GM21515 (cell line): ENCODE data around the gene SEMA4A.
"Not testable (repeated sequence)": the region's sequence is repeated elsewhere in the genome, so short reads cannot be mapped to it uniquely, and the experiment has no call there.

ENCODE experiments used
- ATAC-seq: cut with Tn5 transposase; IDR thresholded peaks from one replicate; pipeline ENCODE4 v1.9.1; 2021; ENCODE audit not compliant: unreplicated experiment

The SEMA4A gene

GRCh38 chr1:156118177-156118868, 35.1 kb upstream of the SEMA4A start:
- ATAC-seq: no peak

GRCh38 chr1:156119503-156120209, 33.7 kb upstream of the SEMA4A start:
- ATAC-seq: no peak

DNA sequence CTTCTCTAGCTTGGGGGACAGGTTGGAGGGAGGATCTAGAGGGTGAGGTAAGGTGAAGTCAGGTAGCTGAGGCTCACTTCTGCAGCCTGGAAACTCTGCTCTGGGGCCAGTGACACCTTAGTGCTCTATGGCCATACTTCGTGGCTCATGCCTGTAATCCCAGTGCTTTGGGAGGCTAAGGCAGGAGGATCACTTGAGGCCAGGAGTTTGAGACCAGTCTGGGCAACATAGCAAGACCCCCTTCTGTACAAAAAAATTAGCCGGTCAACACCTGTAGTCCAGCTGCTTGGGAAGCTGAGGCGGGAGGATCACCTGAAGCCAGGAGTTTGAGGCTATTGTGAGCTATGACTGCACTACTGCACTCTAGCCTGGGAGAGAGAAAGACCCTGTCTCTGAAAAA, 33.1 kb upstream of the SEMA4A start:
- ATAC-seq: no peak

GRCh38 chr1:156121005-156121404, 32.4 kb upstream of the SEMA4A start:
- not testable (repeated sequence) for ATAC-seq

DNA sequence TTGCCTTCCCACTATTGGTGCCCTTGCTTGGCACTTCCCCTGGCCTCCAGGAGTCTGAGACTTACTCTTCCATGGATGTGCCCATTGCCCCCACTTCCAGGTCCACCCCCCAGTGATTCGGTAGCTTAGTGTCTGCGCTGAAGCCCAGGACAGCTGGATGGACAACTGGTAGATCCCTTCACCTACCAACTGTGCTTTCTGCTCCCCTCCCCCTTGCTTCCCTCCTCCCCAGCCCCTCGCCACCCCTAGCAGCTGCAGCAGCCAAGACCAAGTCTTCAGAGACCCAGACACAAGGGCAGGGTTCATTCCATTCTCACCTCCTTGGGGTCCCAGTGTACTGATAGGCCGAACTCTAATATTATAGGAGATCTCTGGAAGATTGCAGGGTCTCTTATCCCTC, 31.9 kb upstream of the SEMA4A start:
- no peak for ATAC-seq

DNA sequence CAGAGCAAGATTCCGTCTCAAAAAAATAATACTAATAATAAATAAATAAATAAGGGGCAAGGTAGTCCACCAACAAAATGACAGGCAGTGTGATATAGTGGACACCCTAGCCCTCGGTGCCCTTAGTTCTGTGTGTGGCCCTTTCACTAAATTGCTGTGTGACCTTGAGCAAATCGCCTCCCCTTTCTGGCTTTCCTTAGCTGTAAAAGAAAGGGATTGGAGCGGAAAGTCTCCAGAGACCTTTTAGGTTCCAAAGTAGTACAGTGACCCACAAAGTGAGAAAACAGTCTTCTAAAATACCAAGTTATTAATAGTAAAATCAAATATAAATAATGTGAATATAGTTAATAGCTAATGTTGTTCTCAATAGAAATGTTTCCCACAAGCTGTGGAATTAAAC, 31.3 kb upstream of the SEMA4A start:
- no peak for ATAC-seq

GRCh38 chr1:156122519-156123355, 30.6 kb upstream of the SEMA4A start:
- ATAC-seq: no peak

DNA sequence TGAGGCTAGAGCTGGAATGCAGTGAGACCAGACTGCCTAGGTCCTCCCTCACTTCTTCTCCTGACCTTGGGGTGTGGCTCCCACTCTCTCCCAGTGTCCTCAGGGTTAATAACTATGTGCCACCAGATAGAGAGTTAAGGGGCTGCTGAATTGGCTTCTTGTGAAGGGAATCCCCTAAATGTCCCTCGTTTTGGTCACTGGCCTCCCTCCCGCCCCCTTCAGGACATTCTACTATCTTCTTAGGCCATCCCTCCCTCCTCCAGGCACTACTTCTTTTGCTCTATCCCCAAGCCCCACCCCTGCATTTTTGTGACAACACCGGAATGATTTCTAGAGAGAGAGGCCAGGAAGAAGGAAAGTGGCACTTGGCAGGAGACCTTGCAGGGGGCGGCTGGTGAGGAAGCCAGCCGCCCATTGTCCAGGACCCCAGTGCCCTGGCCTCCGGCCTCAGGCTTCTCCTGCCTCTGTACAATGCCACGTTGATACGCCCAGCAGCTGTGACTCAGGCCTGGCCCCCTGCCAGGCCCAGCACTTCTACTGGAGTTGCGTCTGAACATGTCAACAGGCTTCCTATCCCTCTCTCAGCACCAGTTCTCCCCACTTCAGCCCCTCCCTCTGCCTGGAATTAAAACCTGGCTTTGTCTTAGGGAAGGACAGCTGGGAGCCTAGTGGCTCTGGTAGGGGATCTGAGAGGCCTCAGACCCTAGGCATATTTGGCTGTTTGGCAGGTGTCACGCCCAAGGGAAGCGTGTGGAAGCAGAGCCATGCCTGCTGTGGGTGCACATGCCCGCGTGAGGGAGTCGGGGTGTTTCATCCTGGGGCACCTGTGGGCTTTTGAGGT, 29.8 kb upstream of the SEMA4A start:
- ATAC-seq: no peak

- no peak for ATAC-seq
Measured at GRCh38 chr1:156124557-156125483, 28.6 kb upstream of the SEMA4A start.

GRCh38 chr1:156125544-156125943, 27.8 kb upstream of the SEMA4A start:
- ATAC-seq: not testable (repeated sequence)

DNA sequence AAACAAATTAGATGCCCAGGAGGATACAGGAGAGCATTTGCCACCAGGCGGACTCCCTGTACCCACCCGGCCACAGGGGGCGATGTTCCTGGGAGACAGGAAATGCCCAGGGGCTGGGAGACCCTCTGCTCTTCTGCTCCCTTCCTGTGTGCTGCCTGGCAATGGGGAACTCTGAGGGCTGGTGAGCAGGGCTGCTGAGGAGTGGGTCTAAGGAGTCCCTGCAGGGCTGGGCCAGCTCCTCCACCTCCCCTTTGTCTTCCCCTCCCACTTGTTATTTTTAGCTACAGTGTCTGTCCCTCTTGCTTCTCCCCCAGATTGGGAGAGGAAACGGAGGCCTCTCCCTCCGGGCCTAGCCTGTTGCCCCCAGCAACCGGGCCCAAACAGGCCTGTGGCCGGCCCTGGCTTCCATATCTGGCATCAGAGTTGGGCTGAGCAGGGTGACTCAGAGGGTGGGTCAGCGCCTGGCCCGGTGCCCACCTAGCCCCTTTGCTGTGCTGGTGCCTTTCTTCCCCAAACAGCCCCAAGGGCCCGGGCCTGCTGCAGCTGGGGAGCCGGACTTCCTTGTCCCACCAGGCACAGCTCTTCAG, 27.2 kb upstream of the SEMA4A start:
- no peak for ATAC-seq

- ATAC-seq: no peak
Measured at GRCh38 chr1:156126630-156127534, 26.5 kb upstream of the SEMA4A start.

DNA sequence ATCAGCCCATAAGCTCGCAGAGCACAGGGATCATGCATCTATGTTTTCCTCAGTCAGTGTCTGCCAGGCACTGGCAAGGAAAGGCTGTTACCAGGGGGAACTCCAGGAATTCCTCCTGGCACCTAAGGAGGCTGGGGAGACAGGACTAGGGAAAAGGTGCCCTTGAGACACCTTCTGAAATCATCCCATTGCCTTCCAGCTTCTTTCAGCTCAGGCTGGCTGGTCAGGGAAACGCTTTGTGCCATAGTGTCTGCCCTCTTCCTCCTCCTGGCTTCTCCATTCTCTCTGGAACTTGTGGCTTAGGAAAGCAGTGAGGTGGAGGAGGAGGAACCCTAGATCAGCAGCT, 25.1 kb upstream of the SEMA4A start:
- ATAC-seq: no peak

GRCh38 chr1:156128654-156129597, 24.5 kb upstream of the SEMA4A start:
- no peak for ATAC-seq

GRCh38 chr1:156129687-156130577, 23.5 kb upstream of the SEMA4A start:
- no peak for ATAC-seq

GRCh38 chr1:156130578-156130942, 22.8 kb upstream of the SEMA4A start:
- no peak for ATAC-seq
